HepG2 (cell line): ENCODE results near the gene MYOM1. TPM values are rescaled to one million over a fixed set of nuclear protein-coding genes. Genes with fewer than 3 reads are reported as not detected.

Experiments
- ATAC-seq: fragments of 200-7000 bp; cut with Tn5 transposase; 3 replicates; pipeline ENCODE4 v1.9.1; 2020; ENCODE audit warnings: mild to moderate bottlenecking, moderate library complexity
- BruUV-seq: library from RNA; stranded (reverse); fragments of 400-500 nt; replicated peaks from 2 replicates; lab custom pipeline; 2021; lab: Mats Ljungman, UMichigan
- CTCF ChIA-PET: fragments of 300-600 bp; formaldehyde crosslinking; extraction: SDS; loops from one replicate; lab custom pipeline; 2021; ENCODE audit warnings: low total read pairs, inconsistent platforms, low intra/inter-chr PET ratio; lab: Yijun Ruan, JAX
- POLR2A ChIA-PET: fragments of 350-600 bp; sonication (Branson Sonifier 250); formaldehyde crosslinking; loops from one replicate; lab custom pipeline; 2020; ENCODE audit warnings: antibody characterized with exemption, inconsistent platforms; lab: Yijun Ruan, JAX
- DNase-seq: peaks from one replicate; pipeline ENCODE4 v3.0.0-alpha.2; 2015; ENCODE audit warnings: low spot score
- FAIRE-seq: peaks from 3 replicates; lab custom pipeline; 2011; peaks lifted over from hg19 to GRCh38; lab: Jason Lieb, UNC
- H2AFZ ChIP-seq: one replicate; pipeline ENCODE4 v1.6.1; 2011; ENCODE audit warnings: low read length, inconsistent platforms
- H3K27ac ChIP-seq: fragments of 300-600 bp; 3 replicates; pipeline ENCODE4 v1.8.0; 2011; ENCODE audit warnings: mixed run types, mild to moderate bottlenecking, mixed read lengths, low read length, inconsistent platforms; ENCODE audit not compliant: insufficient read depth; ENCODE audit errors: extremely low read length
- H3K27me3 ChIP-seq, 2 experiments: fragments of 200-600 bp in 1 of 2; 2 replicates in 1 of 2; 3 replicates in 1 of 2; pipeline versions ENCODE4 v1.6.0 to v1.8.0; 2011; ENCODE audit warnings: low read length in 2 of 2, mild to moderate bottlenecking in 2 of 2, moderate library complexity in 2 of 2, inconsistent platforms in 1 of 2; ENCODE audit not compliant: insufficient read depth in 2 of 2, control insufficient read depth in 1 of 2
- H3K36me3 ChIP-seq, 2 experiments: fragments of 200-600 bp in 1 of 2; replicated peaks in 1 of 2; 2 replicates in 1 of 2; 3 replicates in 1 of 2; pipeline versions ENCODE4 v1.5.1 to v1.8.0; 2011; ENCODE audit warnings: low read length in 2 of 2, inconsistent platforms in 1 of 2; ENCODE audit not compliant: insufficient read depth in 2 of 2, control insufficient read depth in 1 of 2
- H3K4me1 ChIP-seq: 2 replicates; pipeline ENCODE4 v1.5.1; 2012; ENCODE audit warnings: low read length, inconsistent platforms; ENCODE audit not compliant: insufficient read depth
- H3K4me2 ChIP-seq: 2 replicates; pipeline ENCODE4 v1.6.0; 2011; ENCODE audit warnings: low read depth, low read length, inconsistent platforms
- H3K4me3 ChIP-seq, 3 experiments: fragments of 200-600 bp in 1 of 3; sonication (generic), shearing (Covaris generic) in 1 of 3; replicated peaks in 1 of 3; 2 replicates each; pipeline ENCODE4 v1.5.1; 2011 to 2016; ENCODE audit warnings: low read length in 3 of 3, inconsistent platforms in 2 of 3, low read depth in 2 of 3, mild to moderate bottlenecking in 2 of 3, control low read depth in 1 of 3, mixed read lengths in 1 of 3; ENCODE audit not compliant: insufficient read depth in 1 of 3
- H3K79me2 ChIP-seq: one replicate; pipeline ENCODE4 v1.6.1; 2011; ENCODE audit warnings: low read length, inconsistent platforms; ENCODE audit not compliant: insufficient read depth
- H3K9ac ChIP-seq: 2 replicates; pipeline ENCODE4 v1.6.0; 2011; ENCODE audit warnings: mild to moderate bottlenecking, low read depth, low read length, inconsistent platforms; ENCODE audit not compliant: insufficient read depth
- H3K9me3 ChIP-seq: 2 replicates; pipeline ENCODE4 v1.5.1; 2012; ENCODE audit warnings: mild to moderate bottlenecking, low read length
- H4K20me1 ChIP-seq: 2 replicates; pipeline ENCODE4 v1.6.0; 2011; ENCODE audit warnings: inconsistent platforms, mild to moderate bottlenecking, low read length, moderate library complexity; ENCODE audit not compliant: insufficient read depth
- KDM1A ChIP-seq: IDR thresholded peaks from 2 replicates; pipeline ENCODE4 v1.6.1; 2016; ENCODE audit warnings: missing compliant biosample characterization
- SOX6 ChIP-seq, 2 experiments: fragments of 450-650 bp in 1 of 2; sonication (generic) in 1 of 2; formaldehyde crosslinking in 1 of 2; IDR thresholded peaks; 2 replicates each; pipeline versions ENCODE4 v1.4.0 to v1.6.1; 2017 to 2020; ENCODE audit warnings: antibody characterized with exemption in 1 of 2, mild to moderate bottlenecking in 1 of 2, missing genetic modification reagents in 1 of 2
- ZBTB38 ChIP-seq: sonication (generic); formaldehyde crosslinking; IDR thresholded peaks from 2 replicates; pipeline ENCODE4 v1.5.1; 2020; ENCODE audit warnings: mild to moderate bottlenecking, missing genetic modification reagents
- ZMYM3 ChIP-seq: sonication (generic); formaldehyde crosslinking; IDR thresholded peaks from 2 replicates; pipeline ENCODE4 v1.5.1; 2020; ENCODE audit warnings: mild to moderate bottlenecking, missing genetic modification reagents
- ZNF605 ChIP-seq: sonication (generic); formaldehyde crosslinking; IDR thresholded peaks from 2 replicates; pipeline ENCODE4 v1.8.0; 2022; ENCODE audit warnings: mild to moderate bottlenecking, missing genetic modification reagents
- ZNF687 ChIP-seq: sonication (generic); formaldehyde crosslinking; IDR thresholded peaks from 2 replicates; pipeline ENCODE4 v1.5.1; 2020; ENCODE audit warnings: mild to moderate bottlenecking, missing genetic modification reagents, moderate library complexity
- ZNF775 ChIP-seq: sonication (generic); formaldehyde crosslinking; IDR thresholded peaks from 2 replicates; pipeline ENCODE4 v1.4.0; 2020; ENCODE audit warnings: missing genetic modification reagents, mild to moderate bottlenecking, moderate library complexity, borderline replicate concordance
- WGBS: methylation state at CpG from one replicate; pipeline ENCODE4 v1.1.6; 2017; ENCODE audit warnings: low lambda C conversion rate; 5-methylcytosine and 5-hydroxymethylcytosine counted together
- in situ Hi-C: cut with HindIII; loops from 2 replicates; pipeline ENCODE4 v1.10.0; 2017; ENCODE audit warnings: low pct_unique_long_range_greater_than_20kb; ENCODE audit not compliant: extremely low pct_ligation_motif_present
- intact Hi-C: fragments of 100-400 bp; cut with micrococcal nuclease; formaldehyde crosslinking; loops from one replicate; pipeline ENCODE4 v1.10.0; 2022; ENCODE audit not compliant: unreplicated experiment
- polyA plus RNA-seq, 8 experiments: library from polyadenylated mRNA; depleted of rRNA in 3 of 8; stranded (reverse) in 7 of 8; unstranded in 1 of 8; fragments of >200 nt; fragmentation: Illumina TruSeq in 4 of 8; extraction: Trizol in 4 of 8; gene quantifications; 2 replicates each; pipeline versions ENCODE4 v1.2.1 to v1.2.3, GENCODE V29; 2011 to 2016; ENCODE audit warnings: low read depth in 4 of 8, missing spikeins in 1 of 8, mixed read lengths in 1 of 8; ENCODE audit not compliant: insufficient read depth in 1 of 8
- total RNA-seq, 5 experiments: library from RNA; depleted of rRNA; stranded (reverse); fragments of >200 nt; fragmentation: Illumina TruSeq; extraction: Trizol; gene quantifications; 2 replicates each; pipeline ENCODE4 v1.2.3, GENCODE V29; 2016; ENCODE audit warnings: low read depth in 1 of 5
- TF ChIP-seq, protein P1 (sequence below): sonication (generic); formaldehyde crosslinking; IDR thresholded peaks from 2 replicates; pipeline ENCODE4 v1.9.0; 2021; ENCODE audit warnings: missing genetic modification reagents, mild to moderate bottlenecking, borderline replicate concordance

MYOM1 gene
- total and polyA plus RNA-seq, 2 of the 13 experiments (the other 11 are each of a cell fraction or from before 2014, with no cell fraction given), result 0.46 to 0.98 TPM

DNA sequence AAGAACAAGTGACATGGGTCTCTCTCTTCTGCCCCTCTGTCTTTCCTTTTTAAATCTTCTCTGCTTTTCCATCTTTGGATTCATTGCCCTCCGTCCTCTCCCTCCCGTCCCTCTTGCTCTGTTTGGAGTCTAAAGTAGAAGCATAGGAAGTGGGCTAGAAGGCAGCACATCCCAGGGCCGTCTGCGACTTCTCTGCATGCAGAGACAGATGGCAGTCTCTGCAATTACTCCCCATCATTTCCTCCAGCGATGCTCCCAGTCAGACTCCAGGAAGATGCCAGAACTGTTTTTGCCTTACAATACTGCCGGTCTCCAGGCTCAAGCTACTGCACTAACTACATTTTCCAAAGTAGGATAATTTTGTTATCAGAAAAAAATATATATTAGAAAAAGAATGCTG is 171.6 kb downstream of the MYOM1 start (continued):
- TF ChIP-seq SOX6 (IDR thresholded peaks at IDR 0.05) (no peak), SOX6 (CRISPR knock-in tag; IDR thresholded peaks at IDR 0.05) (no peak), ZNF775 (CRISPR knock-in tag) (no peak)
- TF ChIP-seq, protein P1, sequence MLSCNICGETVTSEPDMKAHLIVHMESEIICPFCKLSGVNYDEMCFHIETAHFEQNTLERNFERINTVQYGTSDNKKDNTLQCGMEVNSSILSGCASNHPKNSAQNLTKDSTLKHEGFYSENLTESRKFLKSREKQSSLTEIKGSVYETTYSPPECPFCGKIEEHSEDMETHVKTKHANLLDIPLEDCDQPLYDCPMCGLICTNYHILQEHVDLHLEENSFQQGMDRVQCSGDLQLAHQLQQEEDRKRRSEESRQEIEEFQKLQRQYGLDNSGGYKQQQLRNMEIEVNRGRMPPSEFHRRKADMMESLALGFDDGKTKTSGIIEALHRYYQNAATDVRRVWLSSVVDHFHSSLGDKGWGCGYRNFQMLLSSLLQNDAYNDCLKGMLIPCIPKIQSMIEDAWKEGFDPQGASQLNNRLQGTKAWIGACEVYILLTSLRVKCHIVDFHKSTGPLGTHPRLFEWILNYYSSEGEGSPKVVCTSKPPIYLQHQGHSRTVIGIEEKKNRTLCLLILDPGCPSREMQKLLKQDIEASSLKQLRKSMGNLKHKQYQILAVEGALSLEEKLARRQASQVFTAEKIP (CRISPR knock-in tag), result no peak

GRCh38 chr18:3046216-3046808 is 173.5 kb downstream of the MYOM1 start:
- H2AFZ ChIP-seq, result no peak overlapping the region

More at GRCh38 chr18:3046216-3046808, 173.5 kb downstream of the MYOM1 start:
- no peaks in the 10 kb centered on the region for H3K79me2 ChIP-seq
- no peak for ATAC-seq
- no peaks in the 10 kb centered on the region for H3K9me3 ChIP-seq
- no peaks in the 10 kb centered on the region for H3K27me3 ChIP-seq
- 0 out of 2 replicates have a peak overlapping the region, but pooled peaks have one; percentile 5 for H3K9ac ChIP-seq
- intact Hi-C loops (no loop called here), in situ Hi-C loops (loop anchor here (25.0 kb wide), 1 partner anchor 566 kb away; no protein-coding TSS in a partner anchor)
- 91% methylated on average over 4 of the region's 4 CpGs for WGBS
- no peak overlapping the region for H3K27ac ChIP-seq
- CTCF ChIA-PET, result no interaction called here
- 0 out of 2 replicates have a peak, but pooled peaks have one; percentile 20 for TF ChIP-seq ZNF605 (CRISPR knock-in tag)
- 0 out of 2 replicates have a peak, but pooled peaks have one; percentile 1 for TF ChIP-seq ZMYM3
- TF ChIP-seq KDM1A (CRISPR knock-in tag), result no peak
- peak; percentile 47 for TF ChIP-seq ZNF687 (CRISPR knock-in tag)
- TF ChIP-seq ZBTB38 (CRISPR knock-in tag), result 0 out of 2 replicates have a peak, but pooled peaks have one; percentile 33
- no peak for FAIRE-seq
- no TSS peak for BruUV-seq
- POLR2A ChIA-PET, result no interaction called here
- H3K4me1 ChIP-seq, result peaks cover 87% of the 10 kb centered on the region
- no peak overlapping the region for H3K4me3 ChIP-seq
- no peaks in the 10 kb centered on the region for H3K36me3 ChIP-seq
- H4K20me1 ChIP-seq, result no peaks in the 10 kb centered on the region
- DNase-seq, result no peak
- H3K4me2 ChIP-seq, result no peak overlapping the region
